Measurements from ENCODE around the gene LSM5.

- TF ChIP-seq CTCF (IDR thresholded peaks at IDR 0.05) (no peak), BCL3 (IDR thresholded peaks at IDR 0.05) (no peak), POLR2A (IDR thresholded peaks at IDR 0.05; ENCODE audit: low read length) (no peak), RNF2 (IDR thresholded peaks at IDR 0.05; ENCODE audit: borderline replicate concordance, low read depth) (no peak), ZFP36 (IDR thresholded peaks at IDR 0.05; ENCODE audit: borderline replicate concordance, partially characterized antibody) (no peak), CHD4 (IDR thresholded peaks at IDR 0.05; ENCODE audit: borderline replicate concordance) (no peak), RCOR1 (IDR thresholded peaks at IDR 0.05; ENCODE audit: low read depth, low read length) (no peak), EP300 (IDR thresholded peaks at IDR 0.05) (no peak), RFX5 (IDR thresholded peaks at IDR 0.05) (no peak), MAFK (IDR thresholded peaks at IDR 0.05; ENCODE audit: partially characterized antibody) (no peak), SMC3 (IDR thresholded peaks at IDR 0.05) (no peak), RAD21 (conservative IDR thresholded peaks at IDR 0.05 in 1 of 2, IDR thresholded peaks at IDR 0.05 in 1 of 2) (no peak), MAZ (IDR thresholded peaks at IDR 0.05; ENCODE audit: borderline replicate concordance, low read depth, low read length) (no peak)
- TF ChIP-seq, protein P1, sequence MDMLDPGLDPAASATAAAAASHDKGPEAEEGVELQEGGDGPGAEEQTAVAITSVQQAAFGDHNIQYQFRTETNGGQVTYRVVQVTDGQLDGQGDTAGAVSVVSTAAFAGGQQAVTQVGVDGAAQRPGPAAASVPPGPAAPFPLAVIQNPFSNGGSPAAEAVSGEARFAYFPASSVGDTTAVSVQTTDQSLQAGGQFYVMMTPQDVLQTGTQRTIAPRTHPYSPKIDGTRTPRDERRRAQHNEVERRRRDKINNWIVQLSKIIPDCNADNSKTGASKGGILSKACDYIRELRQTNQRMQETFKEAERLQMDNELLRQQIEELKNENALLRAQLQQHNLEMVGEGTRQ (IDR thresholded peaks at IDR 0.05) = no peak
Measured at GRCh38 chr7:32459788-32460187, 30.4 kb downstream of the LSM5 start.

Measured in A549 (cell line).